GM12801 (cell line): ENCODE results near the gene ANGPTL2.

Source experiments
- CTCF ChIP-seq: IDR thresholded peaks from one replicate; pipeline ENCODE4 v1.5.1; 2011; ENCODE audit warnings: control low read depth; ENCODE audit not compliant: insufficient read length; ENCODE audit errors: extremely low read depth

Gene ANGPTL2

GRCh38 chr9:127107929-127108876 lies 14.2 kb downstream of the ANGPTL2 start:
- no peak for TF ChIP-seq CTCF

- no peak for TF ChIP-seq CTCF
These were observed 15.1 kb downstream of the ANGPTL2 start for GRCh38 chr9:127107171-127107928.

- no peak for TF ChIP-seq CTCF
These were observed 16.0 kb downstream of the ANGPTL2 start for GRCh38 chr9:127106466-127106855.

- no peak for TF ChIP-seq CTCF
These were observed 16.5 kb downstream of the ANGPTL2 start for GRCh38 chr9:127105805-127106465.

GRCh38 chr9:127104581-127105311 lies 17.7 kb downstream of the ANGPTL2 start:
- no peak for TF ChIP-seq CTCF

- no peak for TF ChIP-seq CTCF
These were observed 19.6 kb downstream of the ANGPTL2 start for GRCh38 chr9:127102788-127103187.

GRCh38 chr9:127102176-127102575 lies 20.3 kb downstream of the ANGPTL2 start:
- TF ChIP-seq CTCF: no peak
